ENCODE measurements around the gene ESRP2. TPM values are rescaled to one million over a fixed set of nuclear protein-coding genes. Genes with fewer than 3 reads are reported as not detected.
A peak's percentile ranks its signal among the peaks of the same experiment; 100 is the strongest.

The ESRP2 gene
- total RNA-seq = under 1 TPM in 1 of 2 donors, not detected in 1; 0.23 TPM
- long read RNA-seq, donor 1 = 0 reads
- long read RNA-seq, donor 2 = 0 reads

DNA sequence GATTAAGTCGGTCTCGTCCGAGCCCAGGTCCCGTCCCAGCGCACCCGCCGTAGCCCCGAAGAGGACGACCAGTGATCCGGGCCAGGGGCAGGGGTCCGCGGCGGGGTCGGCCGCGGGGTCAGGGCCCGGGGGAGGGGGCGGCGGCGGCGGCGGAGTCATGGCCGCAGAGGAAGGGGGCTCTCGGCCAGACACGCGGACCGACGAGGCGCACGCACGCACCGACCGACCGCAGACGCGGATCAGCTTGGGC, at the start of gene ESRP2:
Gene ESRP2 (minus strand): TSS at position 241 of the 250 bp plus-strand sequence. CDS start 82 bp downstream, at position 159.
- DNase-seq (ENCODE audit: low spot score) = peak; percentile 84
- intact Hi-C loops (cut with DNase I) = no loop called here

DNA sequence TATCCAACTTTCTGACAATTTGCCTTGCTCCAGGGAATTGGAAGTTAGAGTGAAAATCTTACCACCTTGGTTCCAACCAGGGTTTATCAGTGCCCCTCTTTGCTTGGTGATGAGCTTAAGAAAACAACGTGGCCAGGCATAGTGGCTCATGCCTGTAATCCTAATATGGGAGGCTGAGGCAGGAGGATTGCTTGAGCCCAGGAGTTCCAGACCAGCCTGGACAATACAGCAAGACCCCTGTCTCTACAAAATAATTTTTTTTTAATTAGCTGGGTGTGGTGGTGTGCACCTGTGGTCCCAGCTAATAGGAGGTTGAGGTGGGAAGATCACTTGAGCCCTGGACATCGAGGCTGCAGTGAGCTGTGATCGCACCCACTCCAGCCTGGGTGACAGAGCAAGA, 49.8 kb upstream of the ESRP2 start:
- intact Hi-C loops (cut with DNase I) = no loop called here
- DNase-seq (ENCODE audit: low spot score) = no peak

DNA sequence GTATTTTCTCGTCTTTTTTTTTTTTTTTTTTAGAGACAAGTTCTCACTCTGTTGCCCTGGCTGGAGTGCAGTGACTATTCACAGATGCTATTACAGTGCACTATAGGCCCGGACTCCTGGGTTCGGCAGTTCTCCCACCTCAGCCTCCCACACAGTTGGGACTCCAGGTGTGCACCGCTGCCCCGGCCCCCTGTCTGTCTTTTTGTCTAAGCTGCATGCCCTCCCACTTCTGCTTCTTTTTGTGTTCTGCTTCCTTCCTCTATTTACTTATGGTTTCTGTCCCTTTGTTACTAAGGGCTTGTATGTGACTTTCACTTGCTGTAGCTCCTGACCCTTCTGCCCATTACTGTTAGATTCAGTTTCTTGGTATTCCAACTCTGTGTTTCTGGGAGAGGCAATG, 48.9 kb upstream of the ESRP2 start:
- DNase-seq (ENCODE audit: low spot score) = no peak
- intact Hi-C loops (cut with DNase I) = no loop called here

DNA sequence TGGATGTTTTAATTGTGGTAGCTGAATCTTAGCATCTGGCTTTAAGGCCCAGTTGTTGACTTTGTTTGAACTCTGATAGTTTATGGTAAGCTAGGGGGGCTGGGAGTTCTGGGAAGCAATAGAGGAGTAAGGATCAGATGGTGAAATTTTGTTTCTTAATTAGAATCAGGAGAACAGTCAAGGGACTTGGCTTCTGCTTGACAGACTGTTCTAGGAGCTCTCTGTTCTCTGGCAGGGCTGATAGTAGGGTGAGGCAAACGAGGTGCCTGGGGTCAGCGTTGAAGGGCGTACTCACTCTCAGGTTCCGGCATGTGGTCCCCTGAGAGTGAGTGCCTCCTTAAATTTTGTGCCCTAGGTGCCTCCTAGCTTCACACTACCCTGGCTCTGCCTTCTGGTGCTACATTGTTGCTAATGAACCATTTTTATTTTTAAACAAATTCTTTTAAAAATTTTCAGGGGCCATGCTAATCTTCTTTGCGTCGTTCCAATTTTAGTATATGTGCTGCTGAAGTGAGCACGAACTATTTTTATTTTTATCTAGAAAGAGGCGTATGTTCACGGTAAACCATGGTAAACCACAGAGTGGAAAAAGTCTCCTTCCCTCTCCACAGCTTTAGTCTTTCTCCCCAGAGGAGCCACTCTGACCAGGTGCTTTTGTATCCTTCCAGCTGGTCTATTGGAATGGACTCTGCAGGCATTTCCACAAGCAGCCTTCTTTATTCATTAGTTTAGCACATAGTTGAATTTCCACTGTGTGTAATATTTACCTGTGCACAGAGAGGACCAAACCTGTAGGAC, 48.1 kb upstream of the ESRP2 start:
- intact Hi-C loops (cut with DNase I) = no loop called here
- no peak for DNase-seq (ENCODE audit: low spot score)

DNA sequence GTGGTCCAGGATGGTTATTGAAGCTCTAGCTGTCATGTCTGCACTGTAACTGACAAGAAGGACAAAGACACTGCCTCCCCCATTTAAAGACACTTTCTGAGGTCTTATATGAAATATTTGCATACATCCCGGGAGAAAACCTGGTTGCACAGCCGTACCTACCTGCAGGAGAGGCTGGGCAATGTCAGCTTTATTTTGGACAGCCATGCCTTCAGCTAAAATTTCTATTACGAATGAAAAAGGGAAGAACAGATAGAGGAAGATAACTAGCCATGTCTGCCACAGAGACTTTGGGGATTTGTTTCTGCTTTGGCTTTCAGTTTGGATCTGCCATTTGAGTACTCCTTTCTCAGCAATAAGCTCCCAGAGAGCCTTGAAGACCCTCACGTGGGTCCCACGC, 47.4 kb upstream of the ESRP2 start:
- DNase-seq (ENCODE audit: low spot score) = no peak
- intact Hi-C loops (cut with DNase I) = no loop called here

DNA sequence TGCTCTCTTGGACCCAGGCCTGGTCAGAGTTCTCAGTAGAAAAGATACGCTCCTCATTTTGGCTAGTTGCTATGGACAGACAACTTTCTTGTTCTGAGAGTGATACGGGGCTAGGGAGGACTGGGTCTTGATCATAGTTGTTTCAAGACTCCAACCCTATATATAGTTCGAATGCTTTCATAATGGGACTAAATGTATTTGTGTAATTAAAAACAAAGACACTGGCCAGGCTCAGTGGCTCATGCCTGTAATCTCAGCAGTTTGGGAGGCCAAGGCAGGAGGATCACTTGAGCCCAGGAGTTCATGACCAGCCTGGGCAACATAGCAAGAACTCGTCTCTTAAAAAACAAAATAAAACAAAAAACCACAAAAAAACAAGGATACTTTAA, 46.1 kb upstream of the ESRP2 start:
- intact Hi-C loops (cut with DNase I) = no loop called here
- no peak for DNase-seq (ENCODE audit: low spot score)

DNA sequence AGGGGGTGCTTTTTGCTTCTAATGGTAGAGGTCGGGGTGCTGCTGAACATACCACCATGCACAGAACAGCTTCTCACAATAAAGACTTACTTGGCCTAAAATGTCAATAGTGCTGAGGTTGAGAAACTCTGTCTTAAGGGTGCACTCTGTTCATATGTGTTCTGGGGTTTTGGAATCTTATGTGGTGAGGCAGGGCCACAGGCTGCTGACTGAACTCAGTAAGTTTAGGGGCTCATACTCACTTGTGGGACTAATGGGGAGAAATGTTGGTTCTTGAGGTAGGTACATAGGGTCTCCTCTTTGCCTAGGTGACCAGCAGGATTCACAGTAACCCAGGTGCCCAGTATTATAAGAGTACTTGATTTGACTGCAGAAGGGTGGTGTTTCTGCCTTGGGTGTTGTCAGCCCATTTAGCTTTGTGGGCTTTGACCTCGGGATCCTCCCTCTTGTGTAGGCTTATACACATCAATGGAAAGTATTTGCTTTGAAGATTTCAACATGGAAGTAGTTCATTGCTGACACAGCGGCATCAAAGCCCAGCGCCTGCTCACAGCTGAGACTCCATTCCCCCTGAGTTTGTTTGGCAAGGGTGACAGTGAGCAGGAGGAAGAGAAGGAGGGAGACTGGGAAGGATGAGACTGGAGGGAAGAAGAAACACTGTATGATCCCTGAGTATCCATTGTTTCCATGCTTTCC, 45.6 kb upstream of the ESRP2 start:
- DNase-seq (ENCODE audit: low spot score) = peak; percentile 24
- intact Hi-C loops (cut with DNase I) = no loop called here

DNA sequence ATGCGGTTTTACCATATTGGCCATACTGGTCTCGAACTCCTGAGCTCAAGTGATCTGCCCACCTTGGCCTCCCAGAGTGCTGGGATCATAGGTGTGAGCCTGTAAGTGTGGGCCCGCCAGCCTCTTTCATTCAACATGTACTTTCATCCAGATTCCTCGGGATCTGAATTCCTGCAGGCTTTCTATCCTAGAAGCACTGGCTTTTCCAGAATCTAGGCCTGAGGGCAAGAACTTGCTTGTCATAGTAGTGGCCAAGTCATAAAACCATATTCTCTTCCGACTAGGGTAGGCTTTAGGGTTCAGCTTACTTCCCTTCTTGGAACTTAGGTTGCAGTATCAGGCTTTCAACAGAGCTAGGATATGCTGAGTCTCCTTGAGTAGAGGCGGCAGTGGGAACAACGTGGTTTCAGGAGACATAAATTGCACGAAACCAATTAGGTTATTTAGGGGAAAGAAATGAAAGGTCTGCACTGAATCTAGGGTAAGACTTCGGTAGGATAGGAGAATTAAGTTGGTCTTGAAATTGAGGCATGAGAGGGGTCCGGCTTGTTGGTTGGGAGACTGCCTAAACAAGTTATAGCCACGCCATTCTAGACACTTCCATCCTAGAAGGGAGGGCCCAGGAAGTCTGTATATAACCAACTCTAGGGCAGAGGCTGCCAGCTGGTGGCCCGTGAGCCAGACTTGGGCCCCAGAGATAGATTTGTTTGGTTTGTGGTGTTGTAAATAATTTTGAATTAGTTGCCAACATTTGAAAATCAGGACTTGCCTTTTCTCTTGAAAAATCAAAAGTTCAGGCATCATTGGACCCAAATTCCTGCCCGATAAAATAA, 44.0 kb upstream of the ESRP2 start:
- intact Hi-C loops (cut with DNase I) = loop anchor here in 1 of 2 donors (1.0 kb wide), 1 partner anchor 31 kb away; the partner anchor contains the start of gene PRMT7

DNA sequence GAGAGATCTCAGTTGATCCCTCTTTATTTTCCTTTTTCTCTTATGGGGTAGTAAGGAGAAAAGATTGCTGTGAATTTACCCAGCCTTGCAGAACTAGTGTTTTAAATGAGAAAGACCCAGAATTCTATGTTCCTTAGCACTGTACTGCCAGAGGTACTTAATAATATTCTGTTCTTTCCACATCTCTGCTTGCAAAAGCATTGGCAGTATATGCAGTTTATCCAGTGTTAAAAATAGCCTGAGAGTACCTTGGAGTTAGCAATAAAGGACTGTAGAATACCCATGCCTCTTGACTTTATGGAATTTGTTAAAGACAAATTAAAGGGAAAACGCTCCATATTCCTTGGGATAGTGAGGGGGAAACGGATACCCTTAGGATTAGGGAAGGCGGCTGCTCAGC, 40.3 kb upstream of the ESRP2 start:
- no peak for DNase-seq (ENCODE audit: low spot score)
- intact Hi-C loops (cut with DNase I) = no loop called here

More for the DNA sequence above, 44.0 kb upstream of the ESRP2 start:
- peak; percentile 15 for DNase-seq (ENCODE audit: low spot score)

DNA sequence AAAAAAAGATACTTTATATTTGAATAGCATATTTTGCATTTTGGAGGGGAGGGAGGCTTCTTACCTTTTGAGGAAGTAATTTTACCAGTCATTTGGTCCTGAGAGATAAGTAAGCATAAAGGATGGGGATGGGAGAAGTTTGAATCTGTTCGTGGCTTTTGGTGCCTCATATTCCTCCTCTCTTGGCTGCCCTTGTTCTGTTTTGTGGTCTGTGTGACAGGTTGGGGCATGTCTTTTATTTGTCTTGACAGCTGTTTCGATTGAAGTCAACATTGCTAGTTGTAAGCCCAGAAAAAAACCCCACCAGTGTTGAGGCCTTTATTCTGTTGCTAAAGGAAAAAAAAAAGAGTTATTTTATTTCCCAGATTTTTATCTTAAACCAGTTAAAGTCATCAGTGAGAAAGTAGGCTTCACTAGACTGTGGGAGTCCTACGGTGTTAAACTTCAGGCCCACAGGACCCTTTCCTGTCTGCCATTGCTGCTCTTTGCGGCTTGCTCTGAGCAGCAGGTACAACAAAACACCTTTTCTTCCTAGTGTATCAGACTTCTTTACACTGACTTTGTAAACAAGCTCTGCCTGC, 39.8 kb upstream of the ESRP2 start:
- intact Hi-C loops (cut with DNase I) = no loop called here
- DNase-seq (ENCODE audit: low spot score) = no peak

DNA sequence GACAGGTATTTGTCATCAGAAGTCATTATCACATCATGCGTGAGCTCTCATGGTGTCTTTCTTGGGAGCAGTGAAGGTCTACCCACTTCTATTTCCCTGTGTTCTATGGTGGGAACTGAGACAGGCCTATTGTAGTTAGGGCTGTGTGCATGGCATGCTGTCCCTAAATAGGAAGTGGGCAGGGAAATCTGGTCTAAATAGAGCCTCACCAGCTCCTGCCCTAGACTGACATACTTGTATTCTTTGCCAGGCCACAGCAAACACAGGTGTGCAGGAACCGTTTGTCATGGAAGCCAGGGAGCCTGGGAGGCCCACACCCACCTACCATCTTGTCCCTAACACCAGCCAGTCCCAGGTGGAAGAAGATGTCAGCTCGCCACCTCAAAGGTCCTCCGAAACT, 38.5 kb upstream of the ESRP2 start:
- intact Hi-C loops (cut with DNase I) = no loop called here
- DNase-seq (ENCODE audit: low spot score) = no peak

DNA sequence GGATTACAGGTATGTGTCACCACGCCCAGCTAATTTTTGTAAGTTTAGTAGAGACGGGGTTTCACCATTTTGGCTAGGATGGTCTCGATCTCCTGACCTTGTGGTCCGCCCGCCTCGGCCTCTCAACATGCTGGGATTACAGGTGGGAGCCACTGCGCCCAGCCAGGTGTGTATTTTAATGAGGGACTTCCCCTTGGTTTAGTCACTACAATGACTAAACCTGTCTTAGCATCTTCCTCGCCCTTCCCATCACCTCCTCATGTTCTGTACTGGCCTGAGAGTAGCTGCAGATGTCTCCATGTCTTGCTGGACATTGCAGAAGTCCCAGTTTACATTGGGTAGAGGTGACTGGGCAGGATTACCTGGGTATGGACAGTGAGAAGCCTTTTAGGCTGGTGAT, 38.0 kb upstream of the ESRP2 start:
- no peak for DNase-seq (ENCODE audit: low spot score)
- intact Hi-C loops (cut with DNase I) = no loop called here

DNA sequence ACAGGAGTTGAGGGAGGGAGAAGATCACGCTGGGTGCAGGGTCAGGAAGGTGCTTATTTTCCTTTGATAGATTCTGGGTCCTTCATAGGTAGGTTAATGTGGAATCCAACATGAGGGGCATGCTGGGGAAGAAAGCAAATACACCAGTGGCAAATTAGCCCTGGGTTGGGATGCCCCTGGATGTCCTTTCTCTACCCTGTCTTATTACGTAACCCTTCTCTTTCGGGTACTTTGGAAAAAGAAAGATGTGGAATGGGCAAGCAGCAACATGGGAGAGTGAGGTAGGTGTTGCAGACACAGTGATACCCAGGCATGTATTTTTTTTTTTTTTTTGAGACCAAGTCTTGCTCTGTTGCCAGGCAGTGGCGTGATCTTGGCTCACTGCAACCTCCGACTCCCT, 37.5 kb upstream of the ESRP2 start:
- no peak for DNase-seq (ENCODE audit: low spot score)
- intact Hi-C loops (cut with DNase I) = no loop called here

DNA sequence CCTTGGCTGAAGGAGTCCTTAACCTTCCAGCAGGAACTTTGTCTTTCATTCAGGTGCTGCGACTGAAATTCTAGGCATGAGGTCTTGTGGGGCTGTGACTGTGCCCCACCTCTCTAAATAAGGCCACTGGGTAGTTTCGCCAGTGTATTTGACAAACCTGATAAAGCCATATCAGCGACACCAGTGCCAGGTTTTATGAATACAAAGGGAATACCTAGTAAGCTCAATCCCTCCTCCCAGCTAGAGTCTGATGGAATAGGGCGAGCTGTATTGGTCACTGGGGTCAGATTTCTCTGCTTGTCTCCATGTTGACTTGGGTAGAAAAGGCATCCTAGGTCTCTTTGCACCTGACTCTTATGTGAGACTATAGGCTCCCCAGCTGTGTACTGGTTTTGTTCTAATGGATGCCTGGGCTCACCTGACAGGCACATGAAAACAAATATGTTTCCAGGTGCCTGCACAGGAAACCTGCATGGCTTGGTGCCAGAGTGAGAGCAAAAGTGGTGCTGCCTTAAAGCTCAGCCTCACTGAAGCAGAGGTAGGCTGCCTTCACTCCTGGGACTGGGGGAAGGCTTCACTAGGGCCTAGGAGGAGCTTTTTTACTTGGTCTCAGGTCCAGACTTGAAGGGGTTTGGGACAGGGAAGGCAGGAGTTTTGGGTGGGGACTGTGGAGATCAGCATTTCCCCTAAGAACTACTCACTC, 36.7 kb upstream of the ESRP2 start:
- no peak for DNase-seq (ENCODE audit: low spot score)
- intact Hi-C loops (cut with DNase I) = no loop called here

DNA sequence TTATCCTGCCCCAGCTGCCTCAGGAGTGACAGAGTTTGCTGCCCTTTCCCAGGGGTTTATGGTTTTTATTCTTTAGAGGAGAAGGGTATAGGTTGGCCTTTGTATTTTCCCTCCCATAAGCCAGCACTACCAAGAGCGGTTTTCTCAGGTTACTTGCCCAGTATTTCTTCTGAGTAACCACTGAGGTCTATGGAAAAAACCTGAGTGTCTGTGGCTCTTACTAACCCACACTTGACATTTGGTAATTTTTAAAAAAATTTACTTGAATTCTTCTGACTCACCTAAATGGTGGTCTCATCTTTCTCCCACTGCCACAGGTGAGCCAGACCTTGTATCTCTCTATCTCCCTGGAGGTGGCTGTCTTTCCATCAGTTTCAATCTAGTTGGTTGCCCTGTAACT, 34.4 kb upstream of the ESRP2 start:
- intact Hi-C loops (cut with DNase I) = no loop called here
- no peak for DNase-seq (ENCODE audit: low spot score)

DNA sequence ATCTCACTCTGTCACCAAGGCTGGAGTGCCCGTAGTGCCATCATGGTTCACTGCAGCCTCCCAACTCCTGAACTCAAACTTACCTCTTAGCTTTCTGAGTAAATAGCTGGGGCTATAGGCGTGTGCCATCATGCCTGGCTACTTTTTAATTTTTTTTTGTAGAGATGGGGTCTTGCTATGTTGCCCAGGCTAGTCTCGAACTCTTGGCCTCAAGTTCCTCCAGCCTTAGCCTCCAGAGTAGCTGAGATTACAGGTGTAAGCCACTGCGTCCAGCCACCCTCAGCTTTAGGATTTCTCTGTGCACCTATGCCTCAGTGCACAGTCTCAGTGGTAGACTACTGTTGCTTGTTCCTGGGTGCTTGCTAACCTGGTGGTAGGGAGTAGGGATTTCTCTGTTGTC, 33.9 kb upstream of the ESRP2 start:
- no peak for DNase-seq (ENCODE audit: low spot score)
- intact Hi-C loops (cut with DNase I) = no loop called here

DNA sequence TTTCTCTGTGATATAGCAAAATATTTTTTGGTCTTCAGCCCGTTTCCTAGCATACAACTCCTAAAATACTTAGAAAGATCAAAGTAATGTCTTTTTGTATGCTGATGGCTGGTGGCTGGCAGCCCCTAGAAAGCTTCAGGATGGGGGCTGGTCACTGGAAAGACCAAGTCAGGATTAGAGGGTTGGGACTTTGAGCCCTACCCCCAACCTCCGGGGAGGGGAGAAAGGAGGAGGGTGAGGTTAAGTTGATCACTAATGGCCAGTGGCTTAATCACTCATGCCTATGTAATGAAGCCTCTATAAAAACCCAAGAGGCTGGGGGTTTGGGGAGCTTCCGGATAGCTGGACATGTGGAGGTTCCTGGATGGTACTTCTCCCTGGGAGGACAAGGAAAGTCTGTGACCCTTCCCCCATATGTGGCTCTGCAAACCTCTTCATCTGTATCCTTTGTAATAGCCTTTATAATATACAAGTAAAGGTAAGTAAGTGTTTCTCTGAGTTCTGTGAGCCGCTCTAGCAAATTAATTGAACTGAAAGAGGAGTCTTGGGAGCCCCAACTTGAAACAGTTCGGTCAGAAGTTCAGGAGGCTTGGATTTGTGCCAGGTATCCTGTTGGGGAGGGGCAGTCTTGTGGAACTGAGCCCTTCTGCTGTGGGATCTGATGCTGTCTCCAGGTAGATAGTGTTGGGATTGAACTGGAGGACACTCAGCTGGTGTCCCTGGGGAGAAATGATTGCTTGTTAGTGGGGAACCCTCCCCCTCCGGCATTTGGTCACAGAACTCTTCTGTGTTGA, 31.9 kb upstream of the ESRP2 start:
- no peak for DNase-seq (ENCODE audit: low spot score)
- intact Hi-C loops (cut with DNase I) = no loop called here

DNA sequence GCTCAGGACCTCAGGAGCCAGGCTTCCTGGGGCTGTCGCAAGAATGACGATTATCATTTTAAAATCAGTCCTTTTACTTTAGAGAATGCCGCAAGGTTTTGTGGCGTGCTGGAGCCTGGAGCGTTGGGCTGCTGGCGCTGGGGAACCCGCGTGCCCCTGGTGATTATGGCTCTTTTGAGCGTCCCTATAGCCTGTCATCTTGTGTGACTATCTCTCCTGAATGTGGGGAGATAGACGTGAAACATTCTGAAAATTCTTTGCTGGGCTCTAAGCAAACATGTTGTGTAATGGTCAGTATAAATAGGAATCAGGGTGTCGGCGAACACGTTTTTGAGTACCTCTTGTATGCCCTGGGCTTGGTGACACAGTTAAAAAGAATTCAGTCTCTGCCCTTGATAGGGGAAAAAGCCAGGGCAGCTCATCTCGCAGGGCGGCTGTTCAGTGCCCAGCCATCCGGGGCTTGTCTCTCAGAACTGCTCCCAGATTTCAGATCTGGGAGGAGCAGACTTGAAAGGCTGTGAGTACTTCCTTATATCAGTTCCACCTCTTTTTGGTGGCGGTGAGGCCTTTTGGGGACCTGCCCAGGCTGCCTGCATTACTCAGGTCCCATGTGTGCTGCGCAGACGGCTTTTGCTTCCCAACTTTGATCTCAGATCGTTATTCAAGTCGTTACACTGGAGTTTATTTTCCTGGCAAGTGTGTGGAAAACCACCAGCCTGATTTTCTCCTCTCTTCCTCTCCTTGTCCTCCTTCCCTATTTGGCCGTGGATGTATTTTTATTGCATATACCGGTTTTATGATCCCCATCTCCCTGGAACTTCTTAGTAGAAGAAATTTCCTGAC, 29.4 kb upstream of the ESRP2 start:
- DNase-seq (ENCODE audit: low spot score) = peak; percentile 87
- intact Hi-C loops (cut with DNase I) = no loop called here

All from posterior vena cava (tissue), 2 donors.